Measurements from ENCODE around the gene SCD5.

Gene SCD5

GRCh38 chr4:82630079-82630478 lies 168.5 kb downstream of the SCD5 start:
- DNase-seq (ENCODE audit: low read depth in 2 of 2) = no peak

GRCh38 chr4:82629238-82630000 lies 169.2 kb downstream of the SCD5 start:
- no peak for DNase-seq (ENCODE audit: low read depth in 2 of 2)

- no peak for DNase-seq (ENCODE audit: low read depth in 2 of 2)
These were observed 172.2 kb downstream of the SCD5 start for GRCh38 chr4:82626251-82626868.

GRCh38 chr4:82624819-82625218 lies 173.8 kb downstream of the SCD5 start:
- DNase-seq (ENCODE audit: low read depth in 2 of 2) = no peak

GRCh38 chr4:82623121-82623683 lies 175.4 kb downstream of the SCD5 start:
- no peak for DNase-seq (ENCODE audit: low read depth in 2 of 2)

- DNase-seq (ENCODE audit: low read depth in 2 of 2) = no peak
These were observed 177.3 kb downstream of the SCD5 start for GRCh38 chr4:82621251-82621650.

- no peak for DNase-seq (ENCODE audit: low read depth in 2 of 2)
These were observed 178.4 kb downstream of the SCD5 start for GRCh38 chr4:82620126-82620735.

GRCh38 chr4:82618103-82618720 lies 180.4 kb downstream of the SCD5 start:
- no peak for DNase-seq (ENCODE audit: low read depth in 2 of 2)

GRCh38 chr4:82614838-82615449 lies 183.7 kb downstream of the SCD5 start:
- DNase-seq (ENCODE audit: low read depth in 2 of 2) = no peak

- DNase-seq (ENCODE audit: low read depth in 2 of 2) = no peak
These were observed 185.5 kb downstream of the SCD5 start for GRCh38 chr4:82613121-82613520.

- no peak for DNase-seq (ENCODE audit: low read depth in 2 of 2)
These were observed 186.6 kb downstream of the SCD5 start for GRCh38 chr4:82611982-82612381.

- DNase-seq (ENCODE audit: low read depth in 2 of 2) = no peak
These were observed 187.1 kb downstream of the SCD5 start for GRCh38 chr4:82611527-82611926.

GRCh38 chr4:82610041-82610440 lies 188.6 kb downstream of the SCD5 start:
- no peak for DNase-seq (ENCODE audit: low read depth in 2 of 2)

- no peak for DNase-seq (ENCODE audit: low read depth in 2 of 2)
These were observed 192.0 kb downstream of the SCD5 start for GRCh38 chr4:82606622-82607021.

GRCh38 chr4:82604522-82604921 lies 194.1 kb downstream of the SCD5 start:
- no peak for DNase-seq (ENCODE audit: low read depth in 2 of 2)

- no peak for DNase-seq (ENCODE audit: low read depth in 2 of 2)
These were observed 197.2 kb downstream of the SCD5 start for GRCh38 chr4:82601242-82602015.

GRCh38 chr4:82599336-82599735 lies 199.3 kb downstream of the SCD5 start:
- no peak for DNase-seq (ENCODE audit: low read depth in 2 of 2)

- DNase-seq (ENCODE audit: low read depth in 2 of 2) = no peak
These were observed 204.1 kb downstream of the SCD5 start for GRCh38 chr4:82594456-82594855.

- no peak for DNase-seq (ENCODE audit: low read depth in 2 of 2)
These were observed 205.2 kb downstream of the SCD5 start for GRCh38 chr4:82593411-82593810.

- DNase-seq (ENCODE audit: low read depth in 2 of 2) = no peak
These were observed 206.0 kb downstream of the SCD5 start for GRCh38 chr4:82592639-82593038.

GRCh38 chr4:82591592-82591991 lies 207.0 kb downstream of the SCD5 start:
- no peak for DNase-seq (ENCODE audit: low read depth in 2 of 2)
